ENCODE data around the gene ZNF790.

Gene ZNF790

GRCh38 chr19:36771261-36772231, 66.6 kb downstream of the ZNF790 start:
- Histone ChIP-seq H3K27me3 (ENCODE audit: control insufficient read depth, insufficient read depth, low read length) (no peaks in the 10 kb centered on the region), H3K4me3 (ENCODE audit: low read depth, low read length) (peak overlapping the region; percentile 96), H3K9me3 (ENCODE audit: control insufficient read depth, insufficient read depth, low read length) (peaks cover 10% of the 10 kb centered on the region), H3K36me3 (ENCODE audit: control insufficient read depth, insufficient read depth, low read length) (peaks cover 19% of the 10 kb centered on the region), H3K9ac (ENCODE audit: low read depth, low read length) (peak overlapping the region; percentile 94), H3K27ac (ENCODE audit: low read depth, low read length) (peak overlapping the region; percentile 56), H3K4me1 (ENCODE audit: control insufficient read depth, insufficient read depth, low read length) (no peaks in the 10 kb centered on the region)

All from HUES48 (cell line).